Stomach (tissue), 4 donors: Measurements from ENCODE around the gene MARCHF3.

Experiments
- CTCF ChIP-seq, 7 experiments: fragments of 450-650 bp in 4 of 7; fragments of 200-600 bp in 3 of 7; sonication (generic) in 3 of 7; IDR thresholded peaks; one replicate each; pipeline ENCODE4 v1.5.1; 2016 to 2019; ENCODE audit warnings: antibody characterized with exemption in 7 of 7, control low read depth in 2 of 7, mild to moderate bottlenecking in 1 of 7
- EP300 ChIP-seq: sonication (generic); formaldehyde crosslinking; IDR thresholded peaks from one replicate; pipeline ENCODE4 v1.6.1; 2017; ENCODE audit warnings: antibody characterized with exemption
- POLR2A ChIP-seq, 4 donors: fragments of 450-650 bp; IDR thresholded peaks; one replicate each; pipeline ENCODE4 v1.6.1; 2016; ENCODE audit warnings: antibody characterized with exemption in 4 of 4, control low read depth in 2 of 4, mild to moderate bottlenecking in 1 of 4, moderate library complexity in 1 of 4

- TF ChIP-seq CTCF (IDR thresholded peaks at IDR 0.05) (no peak), POLR2A (IDR thresholded peaks at IDR 0.05) (no peak), EP300 (no peak)
Measured at GRCh38 chr5:127042593-127042992, 12.2 kb upstream of the MARCHF3 start.
